Gastroesophageal sphincter (tissue), 4 donors: ENCODE measurements around the gene SYNGAP1. TPM values are rescaled to one million over a fixed set of nuclear protein-coding genes. Genes with fewer than 3 reads are reported as not detected.

Experiments
- ATAC-seq: fragments of 150-250 bp; one replicate; pipeline ENCODE4 v1.9.1; 2016; ENCODE audit warnings: mild to moderate bottlenecking, moderate library complexity
- H3K27ac ChIP-seq, 4 donors: fragments of 200-600 bp; sonication (generic) in 3 of 4; 1 replicate in 3 of 4; 2 replicates in 1 of 4; pipeline ENCODE4 v1.5.1; 2016 to 2019
- H3K27me3 ChIP-seq: fragments of 200-600 bp; sonication (generic); one replicate; pipeline ENCODE4 v1.5.1; 2019
- H3K36me3 ChIP-seq, 2 donors: fragments of 200-600 bp; sonication (generic); one replicate each; pipeline ENCODE4 v1.5.1; 2019; ENCODE audit warnings: control low read depth in 1 of 2
- H3K4me1 ChIP-seq, 3 donors: fragments of 200-600 bp; sonication (generic); 1 replicate in 2 of 3; 2 replicates in 1 of 3; pipeline ENCODE4 v1.5.1; 2016 to 2019; ENCODE audit warnings: control low read depth in 2 of 3
- H3K4me3 ChIP-seq, 2 donors: fragments of 200-600 bp; sonication (generic); one replicate each; pipeline ENCODE4 v1.5.1; 2019; ENCODE audit warnings: mild to moderate bottlenecking in 1 of 2, moderate library complexity in 1 of 2
- H3K9me3 ChIP-seq, 3 donors: fragments of 200-600 bp; sonication (generic); one replicate each; pipeline ENCODE4 v1.5.1; 2017 to 2019; ENCODE audit warnings: control low read depth in 2 of 3
- EP300 ChIP-seq: sonication (generic); formaldehyde crosslinking; IDR thresholded peaks from one replicate; pipeline ENCODE4 v1.6.1; 2017; ENCODE audit warnings: antibody characterized with exemption, mild to moderate bottlenecking
- POLR2A ChIP-seq, 2 donors: fragments of 450-650 bp; IDR thresholded peaks; one replicate each; pipeline ENCODE4 v1.6.1; 2017; ENCODE audit warnings: antibody characterized with exemption in 2 of 2, mild to moderate bottlenecking in 2 of 2, moderate library complexity in 1 of 2
- POLR2AphosphoS5 ChIP-seq: sonication (generic); formaldehyde crosslinking; IDR thresholded peaks from one replicate; pipeline ENCODE4 v1.6.1; 2017; ENCODE audit warnings: antibody characterized with exemption
- WGBS, 2 donors: methylation state at CpG; one replicate each; pipeline ENCODE4 v1.1.5; 2018; ENCODE audit warnings: low coverage in 1 of 2; 5-methylcytosine and 5-hydroxymethylcytosine counted together
- total RNA-seq, 4 donors: library from RNA; depleted of rRNA; stranded (reverse); fragments of >200 nt; gene quantifications; one replicate each; pipeline ENCODE4 v1.1.0, GENCODE V29; 2016
- TF ChIP-seq, protein P1 (sequence below), 4 experiments: fragments of 200-600 bp in 2 of 4; fragments of 450-650 bp in 2 of 4; sonication (generic) in 1 of 4; IDR thresholded peaks; one replicate each; pipeline ENCODE4 v1.5.1; 2017 to 2019; ENCODE audit warnings: antibody characterized with exemption in 4 of 4, mild to moderate bottlenecking in 2 of 4, moderate library complexity in 2 of 4

Gene SYNGAP1
- total RNA-seq, 4 donors from 2014 or later, result 9.1 to 15.9 (median 12.7) TPM

DNA sequence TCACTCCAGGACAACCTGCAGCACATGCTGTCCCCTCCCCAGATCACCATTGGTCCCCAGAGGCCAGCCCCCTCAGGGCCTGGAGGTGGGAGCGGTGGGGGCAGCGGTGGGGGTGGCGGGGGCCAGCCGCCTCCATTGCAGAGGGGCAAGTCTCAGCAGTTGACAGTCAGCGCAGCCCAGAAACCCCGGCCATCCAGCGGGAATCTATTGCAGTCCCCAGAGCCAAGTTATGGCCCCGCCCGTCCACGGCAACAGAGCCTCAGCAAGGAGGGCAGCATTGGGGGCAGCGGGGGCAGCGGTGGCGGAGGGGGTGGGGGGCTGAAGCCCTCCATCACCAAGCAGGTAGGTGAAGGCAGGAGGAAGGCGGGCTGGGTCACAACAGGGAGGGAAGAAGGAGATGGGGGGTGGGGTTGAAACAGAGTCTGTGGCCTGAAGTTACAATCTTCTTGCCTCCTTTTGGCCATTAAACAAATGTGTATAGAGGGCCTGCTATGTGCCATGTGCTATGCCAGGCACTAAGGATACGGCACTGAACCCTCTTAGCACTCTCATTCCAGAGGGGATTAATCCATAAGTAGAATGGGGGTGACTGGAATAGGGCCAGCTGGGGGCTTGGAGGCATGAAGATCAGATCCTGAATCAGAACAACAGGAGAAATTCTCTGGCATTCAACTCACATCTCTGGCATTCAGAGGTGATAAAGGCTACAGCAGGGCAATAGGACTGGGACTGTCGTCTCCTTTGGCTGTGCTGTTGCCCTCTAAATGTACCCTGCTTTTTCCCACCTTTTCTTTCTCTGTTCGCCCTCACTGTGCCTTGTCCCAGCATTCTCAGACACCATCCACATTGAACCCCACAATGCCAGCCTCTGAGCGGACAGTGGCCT lies 24.0 kb downstream of the SYNGAP1 start:
- peaks cover 0 to 96% of the 10 kb centered on the region in 2 donors for H3K36me3 ChIP-seq
- no peaks in the 10 kb centered on the region for H3K9me3 ChIP-seq
- 75 to 85% methylated on average over 3 to 4 of the region's 18 CpGs for WGBS, 2 donors
- H3K4me1 ChIP-seq, result no peaks in the 10 kb centered on the region
- no peak overlapping the region for H3K27ac ChIP-seq
- H3K27me3 ChIP-seq, result no peaks in the 10 kb centered on the region
- H3K4me3 ChIP-seq, result no peak overlapping the region
- no peak for ATAC-seq
- TF ChIP-seq POLR2AphosphoS5, result no peak
- TF ChIP-seq, protein P1, sequence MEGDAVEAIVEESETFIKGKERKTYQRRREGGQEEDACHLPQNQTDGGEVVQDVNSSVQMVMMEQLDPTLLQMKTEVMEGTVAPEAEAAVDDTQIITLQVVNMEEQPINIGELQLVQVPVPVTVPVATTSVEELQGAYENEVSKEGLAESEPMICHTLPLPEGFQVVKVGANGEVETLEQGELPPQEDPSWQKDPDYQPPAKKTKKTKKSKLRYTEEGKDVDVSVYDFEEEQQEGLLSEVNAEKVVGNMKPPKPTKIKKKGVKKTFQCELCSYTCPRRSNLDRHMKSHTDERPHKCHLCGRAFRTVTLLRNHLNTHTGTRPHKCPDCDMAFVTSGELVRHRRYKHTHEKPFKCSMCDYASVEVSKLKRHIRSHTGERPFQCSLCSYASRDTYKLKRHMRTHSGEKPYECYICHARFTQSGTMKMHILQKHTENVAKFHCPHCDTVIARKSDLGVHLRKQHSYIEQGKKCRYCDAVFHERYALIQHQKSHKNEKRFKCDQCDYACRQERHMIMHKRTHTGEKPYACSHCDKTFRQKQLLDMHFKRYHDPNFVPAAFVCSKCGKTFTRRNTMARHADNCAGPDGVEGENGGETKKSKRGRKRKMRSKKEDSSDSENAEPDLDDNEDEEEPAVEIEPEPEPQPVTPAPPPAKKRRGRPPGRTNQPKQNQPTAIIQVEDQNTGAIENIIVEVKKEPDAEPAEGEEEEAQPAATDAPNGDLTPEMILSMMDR (IDR thresholded peaks at IDR 0.05), result no peak
- TF ChIP-seq EP300, result no peak
- TF ChIP-seq POLR2A (IDR thresholded peaks at IDR 0.05), result no peak

DNA sequence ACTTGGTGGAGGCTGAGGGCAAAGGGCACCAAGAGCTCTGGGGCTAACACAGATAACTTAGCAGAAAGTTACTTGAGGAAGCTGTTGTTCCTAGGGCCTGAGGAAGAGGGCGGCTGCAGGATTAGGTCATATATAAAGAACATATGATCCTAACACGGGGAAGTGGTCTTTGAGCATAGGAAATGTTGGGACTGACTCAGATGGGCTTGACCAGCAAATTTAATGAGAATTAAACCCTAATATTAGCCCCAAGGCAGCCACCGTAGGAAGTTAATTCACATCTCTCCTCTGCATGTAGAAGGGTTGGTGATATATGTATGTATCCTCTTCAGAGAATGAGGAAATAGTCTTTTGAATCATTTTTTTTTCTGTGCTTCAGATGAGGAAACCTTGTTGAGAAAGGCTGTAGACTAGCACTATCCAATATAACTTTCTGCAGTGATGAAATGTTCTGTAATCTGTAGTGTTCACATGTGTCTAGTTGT lies 25.3 kb downstream of the SYNGAP1 start:
- no peak overlapping the region for H3K27ac ChIP-seq

DNA sequence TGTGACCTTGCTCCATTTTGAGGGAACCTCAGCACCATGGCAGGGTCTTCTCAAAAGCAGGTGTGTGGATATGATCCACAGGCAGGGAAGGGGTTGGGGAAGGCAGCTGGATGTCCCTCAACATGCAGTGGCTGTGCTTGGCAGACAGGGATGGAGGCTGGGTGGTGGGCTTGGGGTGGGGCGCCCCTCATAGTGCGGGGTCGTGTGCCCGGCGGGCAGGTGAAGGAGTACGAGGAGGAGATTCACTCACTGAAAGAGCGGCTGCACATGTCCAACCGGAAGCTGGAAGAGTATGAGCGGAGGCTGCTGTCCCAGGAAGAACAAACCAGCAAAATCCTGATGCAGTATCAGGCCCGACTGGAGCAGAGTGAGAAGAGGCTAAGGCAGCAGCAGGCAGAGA lies 26.5 kb downstream of the SYNGAP1 start:
- Histone ChIP-seq H3K4me1 (no peaks in the 10 kb centered on the region), H3K36me3 (peaks cover 0 to 80% of the 10 kb centered on the region in 2 donors), H3K27ac (no peak overlapping the region), H3K9me3 (no peaks in the 10 kb centered on the region), H3K4me3 (no peak overlapping the region), H3K27me3 (no peaks in the 10 kb centered on the region)
- TF ChIP-seq POLR2AphosphoS5 (no peak), POLR2A (IDR thresholded peaks at IDR 0.05) (no peak), EP300 (no peak)
- TF ChIP-seq, protein P1 (IDR thresholded peaks at IDR 0.05), result no peak
- 43 to 84% methylated on average over 1 to 10 of the region's 10 CpGs for WGBS, 2 donors
- no peak for ATAC-seq

More for the DNA sequence above, 25.3 kb downstream of the SYNGAP1 start:
- no peaks in the 10 kb centered on the region for H3K4me1 ChIP-seq
- H3K27me3 ChIP-seq, result no peaks in the 10 kb centered on the region
- H3K9me3 ChIP-seq, result no peaks in the 10 kb centered on the region
- H3K4me3 ChIP-seq, result no peak overlapping the region
- no peak for TF ChIP-seq POLR2A (IDR thresholded peaks at IDR 0.05)
- TF ChIP-seq, protein P1 (IDR thresholded peaks at IDR 0.05), result no peak
- no peak for TF ChIP-seq POLR2AphosphoS5
- TF ChIP-seq EP300, result no peak
- 51 to 67% methylated on average over 3 of the region's 3 CpGs for WGBS, 2 donors
- ATAC-seq, result peak; percentile 26
- H3K36me3 ChIP-seq, result peaks cover 0 to 92% of the 10 kb centered on the region in 2 donors

DNA sequence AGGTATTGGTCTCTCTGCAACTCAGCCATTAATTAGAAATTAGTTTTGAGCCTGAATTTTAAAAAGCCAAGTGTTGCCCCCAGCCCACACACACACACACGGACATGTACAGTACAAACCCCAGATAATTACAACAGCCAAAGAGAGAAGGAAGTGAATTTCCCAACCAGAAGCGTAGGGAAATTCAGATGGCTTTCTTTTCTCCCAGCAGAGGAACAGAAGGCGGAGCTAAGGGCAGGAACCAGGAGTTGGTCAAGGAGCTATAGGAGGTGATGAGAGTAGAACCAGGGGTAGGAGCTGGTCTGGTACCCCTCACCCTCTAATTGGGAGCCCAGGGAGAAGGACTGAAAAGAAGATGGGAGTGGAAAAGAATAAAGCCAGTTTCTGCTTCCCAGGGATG lies 30.6 kb downstream of the SYNGAP1 start:
- ATAC-seq, result no peak
- Histone ChIP-seq H3K9me3 (no peaks in the 10 kb centered on the region), H3K4me1 (peaks cover 0 to 29% (median 10%) of the 10 kb centered on the region in 3 donors), H3K27me3 (no peaks in the 10 kb centered on the region), H3K27ac (no peak overlapping the region), H3K36me3 (peaks cover 0 to 50% of the 10 kb centered on the region in 2 donors), H3K4me3 (no peak overlapping the region)
- WGBS, 2 donors, result 51 to 72% methylated on average over 2 to 3 of the region's 3 CpGs
- TF ChIP-seq POLR2AphosphoS5 (no peak), POLR2A (IDR thresholded peaks at IDR 0.05) (no peak), EP300 (no peak)
- TF ChIP-seq, protein P1 (IDR thresholded peaks at IDR 0.05), result no peak

DNA sequence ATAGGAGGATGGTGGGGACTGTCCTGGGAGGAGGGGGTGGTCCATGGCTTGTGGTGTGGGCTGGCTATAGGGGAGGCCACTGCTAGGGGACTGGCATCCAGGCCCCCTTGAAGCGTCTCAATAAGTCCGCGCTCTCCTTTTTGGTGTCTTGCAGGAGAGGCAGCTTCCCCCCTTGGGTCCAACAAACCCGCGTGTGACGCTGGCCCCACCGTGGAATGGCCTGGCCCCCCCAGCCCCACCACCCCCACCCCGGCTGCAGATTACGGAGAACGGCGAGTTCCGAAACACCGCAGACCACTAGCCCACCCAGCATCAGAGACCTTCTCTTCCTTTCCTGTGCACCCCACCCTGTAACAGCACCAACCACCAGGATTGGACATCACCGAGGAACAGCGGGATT lies 31.7 kb downstream of the SYNGAP1 start:
- peaks cover 0 to 53% of the 10 kb centered on the region in 2 donors for H3K36me3 ChIP-seq
- TF ChIP-seq, protein P1 (IDR thresholded peaks at IDR 0.05), result no peak
- no peak for TF ChIP-seq POLR2A (IDR thresholded peaks at IDR 0.05)
- TF ChIP-seq EP300, result no peak
- no peak for TF ChIP-seq POLR2AphosphoS5
- no peaks in the 10 kb centered on the region for H3K27me3 ChIP-seq
- no peaks in the 10 kb centered on the region for H3K9me3 ChIP-seq
- no peak for ATAC-seq
- H3K4me3 ChIP-seq, result no peak overlapping the region
- WGBS, 2 donors, result 90 to 100% methylated on average over 2 of the region's 15 CpGs
- peaks cover 0 to 35% (median 10%) of the 10 kb centered on the region in 3 donors for H3K4me1 ChIP-seq
- no peak overlapping the region for H3K27ac ChIP-seq
